Esophagus (tissue), 2 donors: Measurements from ENCODE around the gene TSEN2. TPM values are rescaled to one million over a fixed set of nuclear protein-coding genes. Genes with fewer than 3 reads are reported as not detected.
"Not testable (repeated sequence)": the region's sequence is repeated elsewhere in the genome, so short reads cannot be mapped to it uniquely, and the experiment has no call there.

ENCODE experiments used
- H3K27ac ChIP-seq, 2 donors: one replicate each; pipeline ENCODE4 v1.5.1; 2013; ENCODE audit warnings: low read depth in 2 of 2, mild to moderate bottlenecking in 2 of 2, inconsistent platforms in 1 of 2, low read length in 1 of 2, moderate library complexity in 1 of 2
- H3K27me3 ChIP-seq, 2 donors: one replicate each; pipeline ENCODE4 v1.6.1; 2013; ENCODE audit warnings: low read length in 2 of 2, control low read depth in 1 of 2, mild to moderate bottlenecking in 1 of 2; ENCODE audit not compliant: insufficient read depth in 2 of 2, control insufficient read depth in 1 of 2
- H3K36me3 ChIP-seq, 2 donors: one replicate each; pipeline ENCODE4 v1.6.1; 2013; ENCODE audit warnings: low read length in 1 of 2; ENCODE audit not compliant: control insufficient read depth in 2 of 2, insufficient read depth in 2 of 2
- H3K4me1 ChIP-seq, 2 donors: one replicate each; pipeline ENCODE4 v1.6.1; 2013; ENCODE audit warnings: low read length in 1 of 2; ENCODE audit not compliant: control insufficient read depth in 2 of 2, insufficient read depth in 2 of 2
- H3K4me3 ChIP-seq, 2 donors: one replicate each; pipeline ENCODE4 v1.5.1; 2013; ENCODE audit warnings: low read length in 2 of 2, mild to moderate bottlenecking in 2 of 2, low read depth in 1 of 2, moderate library complexity in 1 of 2
- H3K9me3 ChIP-seq, 2 donors: one replicate each; pipeline ENCODE4 v1.6.1; 2013; ENCODE audit warnings: mild to moderate bottlenecking in 2 of 2, low read depth in 1 of 2, low read length in 1 of 2, moderate library complexity in 1 of 2; ENCODE audit not compliant: control insufficient read depth in 2 of 2, insufficient read depth in 1 of 2
- whole genome bisulfite sequencing, 2 donors: extraction: QIAGEN DNeasy Blood & Tissue Kit; methylation state at CpG; one replicate each; pipeline ENCODE4 v1.1.7; 2013; 5-methylcytosine and 5-hydroxymethylcytosine counted together
- polyA plus RNA-seq, 2 donors: library from polyadenylated mRNA; stranded (reverse); fragments of 200-250 nt; gene quantifications; one replicate each; pipeline ENCODE4 v1.2.3, GENCODE V29; 2013
- donor health status: healthy with polysubstance abuse.
- donor health status: Bipolar disorder and iron deficiency.

TSEN2 gene
- polyA plus RNA-seq, 2 donors: 9.8 to 15.3 TPM

GRCh38 chr3:12451960-12452359 is 32.3 kb upstream of the TSEN2 start:
- WGBS, 2 donors: 94 to 96% methylated on average over 1 of the region's 1 CpG
- Histone ChIP-seq H3K36me3 (no peaks in the 10 kb centered on the region), H3K9me3 (no peaks in the 10 kb centered on the region), H3K27me3 (no peaks in the 10 kb centered on the region), H3K4me3 (no peak overlapping the region), H3K27ac (no peak overlapping the region), H3K4me1 (no peaks in the 10 kb centered on the region)

GRCh38 chr3:12452361-12453330 is 31.6 kb upstream of the TSEN2 start:
- Histone ChIP-seq H3K27me3 (no peaks in the 10 kb centered on the region), H3K4me3 (no peak overlapping the region), H3K4me1 (no peaks in the 10 kb centered on the region), H3K36me3 (no peaks in the 10 kb centered on the region), H3K9me3 (no peaks in the 10 kb centered on the region), H3K27ac (no peak overlapping the region)
- 88 to 89% methylated on average over 12 of the region's 12 CpGs for WGBS, 2 donors

- Histone ChIP-seq H3K27ac (no peak overlapping the region), H3K36me3 (no peaks in the 10 kb centered on the region), H3K4me3 (no peak overlapping the region), H3K9me3 (no peaks in the 10 kb centered on the region), H3K4me1 (no peaks in the 10 kb centered on the region), H3K27me3 (no peaks in the 10 kb centered on the region)
- 68 to 75% methylated on average over 6 of the region's 6 CpGs for WGBS, 2 donors
These were observed 30.0 kb upstream of the TSEN2 start for GRCh38 chr3:12454076-12454815.

- 77 to 86% methylated on average over 2 of the region's 2 CpGs for WGBS, 2 donors
- Histone ChIP-seq H3K36me3 (no peaks in the 10 kb centered on the region), H3K9me3 (no peaks in the 10 kb centered on the region)
These were observed 29.5 kb upstream of the TSEN2 start for GRCh38 chr3:12454816-12455121.

GRCh38 chr3:12455740-12456139 is 28.5 kb upstream of the TSEN2 start:
- H3K27me3 ChIP-seq: no peaks in the 10 kb centered on the region
- WGBS, 2 donors: 86 to 93% methylated on average over 7 of the region's 7 CpGs
- no peaks in the 10 kb centered on the region for H3K9me3 ChIP-seq
- no peaks in the 10 kb centered on the region for H3K36me3 ChIP-seq
- H3K4me1 ChIP-seq: no peaks in the 10 kb centered on the region
- no peak overlapping the region for H3K4me3 ChIP-seq
- no peak overlapping the region for H3K27ac ChIP-seq

More at GRCh38 chr3:12454816-12455121, 29.5 kb upstream of the TSEN2 start:
- Histone ChIP-seq H3K27me3 (no peaks in the 10 kb centered on the region), H3K4me1 (no peaks in the 10 kb centered on the region), H3K27ac (no peak overlapping the region), H3K4me3 (no peak overlapping the region)

- no peaks in the 10 kb centered on the region for H3K4me1 ChIP-seq
- 78 to 92% methylated on average over 3 of the region's 3 CpGs for WGBS, 2 donors
- no peaks in the 10 kb centered on the region for H3K27me3 ChIP-seq
- no peak overlapping the region for H3K4me3 ChIP-seq
- no peaks in the 10 kb centered on the region for H3K9me3 ChIP-seq
- no peaks in the 10 kb centered on the region for H3K36me3 ChIP-seq
- no peak overlapping the region for H3K27ac ChIP-seq
These were observed 27.8 kb upstream of the TSEN2 start for GRCh38 chr3:12456441-12456840.

- not testable (repeated sequence) for H3K36me3 ChIP-seq, H3K27me3 ChIP-seq, H3K4me1 ChIP-seq, H3K4me3 ChIP-seq, H3K27ac ChIP-seq, H3K9me3 ChIP-seq
- 86 to 87% methylated on average over 4 of the region's 4 CpGs for WGBS, 2 donors
These were observed 26.9 kb upstream of the TSEN2 start for GRCh38 chr3:12457380-12457779.

- H3K36me3 ChIP-seq: no peaks in the 10 kb centered on the region
- H3K4me1 ChIP-seq: no peaks in the 10 kb centered on the region
- no peak overlapping the region for H3K4me3 ChIP-seq
- H3K9me3 ChIP-seq: no peaks in the 10 kb centered on the region
- 62 to 73% methylated on average over 8 of the region's 8 CpGs for WGBS, 2 donors
- H3K27me3 ChIP-seq: no peaks in the 10 kb centered on the region
- no peak overlapping the region for H3K27ac ChIP-seq
These were observed 25.4 kb upstream of the TSEN2 start for GRCh38 chr3:12458901-12459300.

GRCh38 chr3:12460127-12460526 is 24.2 kb upstream of the TSEN2 start:
- no peak overlapping the region for H3K4me3 ChIP-seq
- 78 to 84% methylated on average over 3 of the region's 3 CpGs for WGBS, 2 donors
- H3K27me3 ChIP-seq: no peaks in the 10 kb centered on the region
- H3K4me1 ChIP-seq: no peaks in the 10 kb centered on the region
- no peaks in the 10 kb centered on the region for H3K9me3 ChIP-seq
- no peaks in the 10 kb centered on the region for H3K36me3 ChIP-seq
- no peak overlapping the region for H3K27ac ChIP-seq
